Activated CD8-positive, alpha-beta memory T cell treated with anti-CD3 and anti-CD28 coated beads, Interleukin-2, amount 50 U/mL, for 4 hours (primary cell): Measurements from ENCODE around the gene LRRC3C.
"Not testable (repeated sequence)": the region's sequence is repeated elsewhere in the genome, so short reads cannot be mapped to it uniquely, and the experiment has no call there.

Experiments
- DNase-seq: peaks from one replicate; pipeline ENCODE4 v3.0.0-alpha.2; 2020

The LRRC3C gene

DNA sequence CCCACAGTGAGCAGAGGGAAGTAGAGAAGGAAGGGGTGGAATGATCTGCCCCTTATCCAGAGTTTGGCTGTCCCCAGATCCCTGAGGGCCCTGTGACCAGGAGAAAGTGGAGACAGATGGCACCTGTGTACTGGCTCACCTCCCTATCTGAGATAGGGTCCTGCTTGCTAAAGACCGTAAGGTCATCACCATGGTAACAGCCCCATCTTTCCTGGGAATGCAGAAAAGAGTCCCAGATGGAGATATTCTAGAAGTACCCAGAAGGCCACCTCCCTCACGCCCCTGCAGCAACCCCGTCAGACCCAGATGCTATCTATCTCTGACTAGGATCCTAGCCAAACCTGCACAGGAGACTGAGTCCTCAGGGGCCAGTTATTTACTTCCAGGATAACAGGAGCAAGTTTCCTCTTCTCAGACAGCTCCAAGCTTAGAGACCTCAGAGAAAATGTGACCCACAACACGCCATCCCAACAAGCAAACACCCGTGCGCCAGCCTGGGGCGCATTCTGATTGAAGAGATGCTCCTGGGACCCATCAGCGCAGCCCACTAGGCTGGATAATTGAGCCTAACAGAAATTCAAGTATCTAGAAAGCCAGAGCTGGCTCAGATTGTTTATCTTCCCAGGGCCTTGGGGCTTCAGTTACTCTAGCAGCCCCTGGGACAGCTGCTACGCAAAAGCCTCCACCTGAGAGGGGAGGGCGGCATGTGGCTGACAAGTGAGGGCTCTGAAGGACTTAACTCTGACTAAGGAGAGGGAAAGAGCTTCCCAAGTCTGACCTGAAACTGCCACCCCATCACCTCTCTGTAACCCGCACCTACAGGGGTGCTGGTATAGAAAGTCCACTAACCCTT is 2.0 kb upstream of the LRRC3C start:
- DNase-seq: no peak

DNA sequence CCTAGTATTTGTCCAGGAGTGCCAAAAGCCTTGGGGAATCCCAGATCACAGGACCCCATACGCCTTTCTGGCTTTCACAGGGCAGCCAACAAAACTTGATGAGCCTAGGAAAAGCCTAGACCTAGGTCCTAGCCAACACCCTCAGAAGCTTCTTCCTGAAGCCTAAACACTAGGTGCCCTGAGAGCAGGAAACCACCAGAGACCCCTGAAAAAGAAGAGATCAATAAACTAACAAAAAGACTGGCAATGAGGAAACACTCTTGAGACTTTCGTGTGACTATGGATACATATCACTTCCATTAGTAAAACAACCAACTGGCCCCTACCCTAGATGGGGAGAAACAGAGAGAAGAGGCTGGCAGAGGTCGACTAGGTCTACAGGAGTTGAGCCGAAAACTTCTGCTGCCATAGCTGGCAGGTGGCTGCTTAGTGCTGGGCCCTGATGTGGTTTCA is 1.4 kb upstream of the LRRC3C start:
- DNase-seq: no peak

DNA sequence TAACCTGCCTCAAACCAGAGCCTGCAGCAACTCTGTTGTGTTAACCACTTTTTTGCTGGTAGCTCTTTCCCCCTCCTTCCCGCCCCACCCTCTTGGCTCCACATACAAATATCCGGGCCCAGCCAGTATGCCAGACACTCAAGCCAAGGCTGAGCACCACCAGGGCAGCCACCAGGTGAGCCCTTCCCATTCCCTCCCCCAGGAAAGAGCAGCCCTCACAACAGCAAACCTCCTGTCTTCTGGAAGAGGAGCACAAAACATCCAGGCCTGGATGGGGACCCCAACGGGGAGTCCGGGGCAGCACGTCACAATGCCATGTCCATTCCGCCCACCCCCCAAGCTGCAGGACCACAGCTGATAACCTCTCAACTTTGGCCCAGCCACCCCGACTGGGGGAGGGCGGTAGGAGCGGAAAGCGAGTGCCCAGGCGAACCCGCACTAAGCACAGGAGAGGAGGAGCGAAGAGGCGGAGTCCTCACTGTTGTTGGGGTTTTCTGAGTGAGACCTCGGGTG is 888 bp upstream of the LRRC3C start:
- peak; percentile 49 for DNase-seq

DNA sequence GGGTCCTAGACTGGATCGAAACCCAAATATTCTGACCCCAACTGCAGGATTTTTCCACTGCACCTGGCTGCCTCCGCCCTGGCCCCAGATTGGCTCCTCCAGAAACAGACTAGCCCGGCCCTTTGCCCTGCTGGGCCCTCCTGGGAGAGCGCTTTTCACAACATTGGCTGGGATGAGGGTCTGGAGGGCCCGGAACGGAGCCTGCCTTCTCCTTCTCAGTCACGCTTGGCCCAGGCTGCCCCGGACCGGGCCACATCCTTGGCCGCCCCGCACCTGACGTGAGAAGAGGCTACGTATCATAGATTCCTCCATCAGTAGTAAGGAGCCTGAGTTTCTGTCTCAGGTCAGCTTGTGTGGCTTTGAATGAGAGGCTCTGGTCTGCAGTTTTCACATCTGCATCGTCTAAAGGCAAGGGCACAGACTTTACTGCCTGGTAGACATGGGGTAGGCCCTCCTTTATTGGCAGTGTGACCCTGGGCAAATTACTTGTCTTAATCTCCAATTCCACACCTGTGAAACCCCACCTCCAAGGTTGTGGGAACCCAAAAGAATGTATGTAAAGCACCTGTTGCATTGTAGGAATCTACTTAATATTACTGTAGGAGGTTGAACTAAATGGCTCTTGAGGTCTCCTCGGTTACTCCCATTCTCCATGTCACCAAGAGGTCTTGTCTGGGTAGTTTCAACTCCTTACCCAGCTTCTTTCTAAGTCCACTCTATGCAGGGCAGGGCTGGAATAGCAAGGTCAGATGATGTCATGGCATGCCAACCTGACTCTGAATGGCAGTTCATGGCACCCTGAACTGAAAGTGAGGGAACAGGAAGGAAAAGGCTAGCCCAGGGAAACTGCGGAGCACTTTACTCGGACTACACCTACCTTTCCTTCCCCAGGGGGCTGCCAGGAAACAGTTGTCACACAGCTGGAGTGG is 661 bp downstream of the LRRC3C start:
- DNase-seq: no peak

DNA sequence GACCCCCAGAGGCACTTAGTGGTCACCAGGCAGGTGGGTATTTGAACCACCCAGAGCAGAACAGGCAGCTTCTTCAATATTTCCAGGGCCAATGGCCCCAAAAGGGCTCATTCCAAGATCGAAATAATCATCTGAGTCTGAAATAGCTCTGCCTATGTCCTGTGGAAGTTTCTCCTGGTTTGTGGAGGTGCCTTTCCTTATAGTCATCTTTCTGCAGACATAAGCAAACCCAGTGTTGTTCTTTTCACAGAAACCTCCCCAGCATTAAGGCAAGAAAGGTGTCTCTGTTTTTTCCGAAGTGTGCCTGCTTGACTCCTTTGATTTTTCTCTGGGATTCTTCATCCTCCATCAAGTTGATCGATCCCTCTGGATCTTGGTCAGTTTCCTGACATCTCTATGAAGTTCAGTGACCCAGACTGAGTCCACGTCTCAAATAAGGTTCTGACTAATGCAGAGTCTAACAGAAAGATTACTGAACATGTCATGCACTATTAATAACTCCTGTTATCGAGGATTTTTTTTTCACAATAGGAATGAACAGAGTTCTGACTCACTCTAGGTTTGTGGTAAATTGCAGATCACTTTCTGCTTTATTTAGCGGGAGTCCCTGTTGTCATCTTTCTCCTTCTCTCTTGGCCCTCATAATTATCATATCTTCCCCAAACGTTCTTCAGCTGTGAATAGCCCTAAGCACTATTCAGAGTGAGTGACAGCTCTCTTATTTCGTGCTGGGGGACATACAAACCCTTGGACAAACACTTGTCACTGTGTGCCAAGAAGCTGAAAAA is 1.5 kb downstream of the LRRC3C start:
- DNase-seq: no peak

DNA sequence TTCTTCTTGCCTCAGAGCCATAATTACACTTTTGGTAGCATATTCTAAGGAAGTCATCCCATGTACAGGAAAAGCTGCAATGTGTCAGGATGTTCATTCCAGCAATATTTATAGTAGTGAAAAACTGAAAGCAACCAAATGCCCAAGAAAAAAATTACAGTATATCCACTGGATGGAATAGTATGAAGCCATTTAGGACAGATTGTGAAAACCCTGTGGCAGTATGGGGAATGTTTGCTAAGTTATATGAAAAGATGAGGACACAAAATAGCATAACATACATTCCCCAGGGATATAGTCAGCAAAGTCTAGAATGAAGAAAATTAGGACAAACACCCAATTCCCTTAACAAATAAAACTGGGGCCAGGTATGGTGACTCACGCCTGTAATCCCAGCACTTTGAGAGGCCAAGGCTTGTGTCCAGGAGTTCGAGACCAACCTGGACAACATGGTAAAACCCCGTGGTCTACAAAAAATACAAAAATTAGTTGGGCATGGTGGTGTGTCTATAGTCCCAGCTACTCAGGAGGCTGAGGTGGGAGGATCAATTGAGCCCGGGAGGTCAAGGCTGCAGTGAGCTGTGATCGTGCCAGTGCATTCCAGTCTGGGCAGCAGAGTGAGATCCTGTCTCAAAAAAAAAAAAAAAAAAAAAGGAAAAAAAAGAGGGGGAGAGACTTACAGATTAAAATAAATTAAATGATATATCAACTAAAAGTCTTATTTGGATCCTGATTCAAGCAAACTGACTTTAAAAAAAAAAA is 2.3 kb downstream of the LRRC3C start:
- DNase-seq: no peak

DNA sequence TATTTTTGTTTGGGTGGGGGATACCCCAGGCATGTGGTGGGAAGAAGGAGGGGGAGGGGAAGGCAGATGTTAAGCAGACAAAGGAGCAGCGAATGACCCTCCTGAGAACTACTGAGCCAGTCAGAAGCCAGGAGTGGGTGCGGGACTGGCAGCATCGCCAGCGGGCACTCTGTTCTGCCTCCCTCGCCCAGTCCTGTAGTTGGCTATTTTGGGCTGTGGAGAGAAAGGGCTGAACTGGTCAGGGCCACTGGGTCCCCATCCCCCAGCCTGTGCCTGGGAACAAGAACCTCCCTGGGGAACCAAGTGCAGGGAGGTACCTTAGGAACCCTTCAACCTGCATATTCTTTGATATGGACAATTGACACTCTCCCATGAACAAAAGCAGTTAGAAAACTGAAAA is 6.4 kb downstream of the LRRC3C start:
- DNase-seq: no peak

DNA sequence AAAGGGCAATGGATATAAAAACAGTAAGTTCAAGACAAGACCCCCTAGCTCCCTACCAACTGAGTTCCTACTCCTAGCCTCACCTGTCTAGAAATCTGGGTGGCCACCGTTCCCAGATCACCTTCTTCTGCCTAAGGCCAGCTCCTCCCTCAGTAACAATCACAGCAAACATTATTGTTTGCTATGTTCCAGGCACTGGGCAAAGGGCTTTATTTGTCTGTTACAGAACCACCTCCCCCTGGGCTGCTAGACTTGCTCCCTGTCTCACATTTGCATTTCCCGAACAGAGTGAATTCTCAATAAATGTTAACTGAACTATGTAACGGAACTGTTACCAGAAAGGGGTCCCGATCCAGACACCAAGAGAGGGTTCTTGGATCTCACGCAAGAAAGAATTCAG is 6.8 kb downstream of the LRRC3C start:
- no peak for DNase-seq

DNA sequence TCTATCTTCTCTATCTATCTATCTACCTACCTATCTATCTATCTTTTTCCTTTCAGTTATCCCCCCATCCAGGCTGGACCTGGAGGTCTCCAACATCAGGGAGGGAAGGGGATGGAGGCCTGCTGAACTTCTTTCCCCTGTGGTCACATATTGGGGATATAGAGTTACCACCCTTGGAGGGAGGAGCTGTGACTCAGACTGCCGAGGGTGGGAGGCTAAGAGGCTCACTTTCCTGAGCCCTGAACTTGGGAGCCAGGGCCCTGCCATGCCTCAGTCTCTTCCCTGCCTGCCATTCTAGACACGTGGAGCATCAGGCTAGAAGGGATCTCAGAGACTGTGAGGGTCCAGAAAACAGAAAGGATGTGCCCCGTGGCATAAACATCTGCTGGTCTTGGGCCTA is 8.4 kb downstream of the LRRC3C start:
- no peak for DNase-seq

DNA sequence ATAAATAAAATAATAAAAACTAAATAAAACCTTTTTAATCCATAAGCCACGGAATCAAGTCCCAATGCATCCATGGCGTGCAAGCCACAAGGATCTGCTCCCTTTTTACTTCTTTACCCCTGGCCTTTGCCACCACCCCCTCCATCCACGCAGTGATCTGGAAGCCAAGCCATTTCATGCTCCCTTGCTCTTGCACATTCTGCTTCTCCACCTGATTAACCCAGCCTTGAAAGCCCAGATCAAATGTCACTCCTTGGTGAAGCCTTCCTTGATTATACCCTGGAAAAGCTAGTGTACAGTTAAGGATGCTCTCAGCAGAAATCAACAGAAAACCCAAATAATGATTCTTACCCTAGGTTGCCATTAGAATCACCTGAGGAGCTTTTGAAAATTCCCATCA is 9.9 kb downstream of the LRRC3C start:
- DNase-seq: no peak

DNA sequence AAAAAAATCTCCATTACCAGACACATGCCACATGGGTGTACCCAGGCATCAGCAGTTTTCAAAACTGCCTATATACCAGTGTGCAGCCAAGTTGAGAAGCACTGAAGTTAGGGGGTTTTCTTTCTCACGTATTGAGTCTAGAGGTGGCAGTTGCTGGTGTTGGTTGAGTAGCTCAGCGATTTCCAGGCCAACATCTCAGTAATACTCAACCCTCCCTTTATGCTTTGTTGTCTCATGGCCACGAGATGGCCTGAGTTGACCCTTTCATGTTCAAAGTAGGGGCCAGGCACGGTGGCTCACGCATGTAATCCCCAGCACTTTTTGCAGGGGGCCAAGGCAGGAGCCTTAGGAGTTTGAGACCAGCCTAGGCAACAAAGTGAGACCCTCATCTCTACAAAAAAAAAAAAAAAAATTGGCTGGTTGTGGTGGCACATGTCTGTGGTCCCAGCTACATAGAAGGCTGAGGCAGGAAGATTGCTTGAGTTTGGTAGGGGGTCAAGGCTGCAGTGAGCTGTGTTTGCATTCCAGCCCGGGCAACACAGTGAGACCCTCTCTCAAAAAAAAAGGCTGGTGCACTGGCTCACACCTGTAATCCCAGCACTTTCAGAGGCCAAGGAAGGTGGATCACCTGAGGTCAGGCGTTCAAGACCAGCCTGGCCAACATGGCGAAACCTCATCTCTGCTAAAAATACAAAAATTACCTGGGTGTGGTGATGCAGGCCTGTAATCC is 10.8 kb downstream of the LRRC3C start:
- no peak for DNase-seq

DNA sequence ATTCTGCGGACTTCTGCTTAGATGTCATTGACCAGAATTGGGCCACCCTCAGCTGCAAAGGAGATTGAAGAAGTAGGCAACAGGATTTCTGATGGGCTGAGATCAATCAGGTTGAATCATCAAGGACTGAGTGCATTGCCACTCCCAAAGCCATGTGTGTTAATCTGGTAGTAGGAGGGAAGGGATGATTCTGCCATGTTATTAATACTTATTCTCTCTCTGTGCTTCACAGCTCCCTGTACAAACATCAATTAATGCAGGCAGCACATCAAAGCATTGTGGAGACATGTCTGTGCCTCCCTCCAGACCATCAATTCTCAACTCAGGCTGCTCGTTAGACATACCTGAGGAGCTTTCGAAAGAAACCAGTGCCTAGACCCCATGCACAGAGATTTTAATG is 11.6 kb downstream of the LRRC3C start:
- DNase-seq: no peak

DNA sequence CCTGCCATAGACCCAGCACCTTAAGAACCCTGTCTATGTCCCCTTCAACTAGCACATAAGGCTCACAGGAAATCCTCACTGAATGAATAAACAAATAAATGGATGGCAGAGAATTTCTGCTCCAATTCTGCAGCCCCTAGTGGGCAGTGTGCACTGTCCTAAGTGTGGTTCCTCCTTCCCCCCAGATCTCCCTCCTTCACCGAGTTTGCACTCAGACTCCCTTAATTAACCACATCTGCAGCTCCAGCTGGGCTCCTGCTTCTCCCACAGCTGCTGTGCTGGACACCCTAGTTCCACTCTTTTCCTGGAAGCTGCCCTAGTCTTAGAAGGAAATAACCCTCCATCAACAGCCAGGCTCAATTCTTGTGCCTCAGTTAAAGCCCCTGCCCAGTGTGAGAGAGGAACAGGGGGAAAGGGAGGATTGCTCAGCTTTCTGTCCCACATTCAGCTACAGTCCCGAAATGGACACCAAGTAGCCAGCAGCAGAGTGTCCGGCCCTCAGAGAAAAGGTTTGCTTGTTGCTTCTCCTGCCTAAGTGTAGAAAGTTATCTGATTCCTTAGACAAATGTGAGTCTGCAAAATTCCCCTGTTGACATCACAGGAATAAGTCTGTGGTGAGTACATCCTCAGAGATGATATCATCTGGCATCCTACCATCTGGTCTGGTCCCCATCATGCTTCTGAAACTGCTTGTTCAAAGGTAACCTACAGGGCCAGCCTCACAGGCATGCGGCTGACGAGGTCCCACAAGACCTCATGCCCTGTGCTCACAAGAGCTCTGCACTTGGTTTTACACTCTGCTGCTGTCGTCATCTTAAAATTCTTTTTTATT is 12.3 kb downstream of the LRRC3C start:
- DNase-seq: no peak

DNA sequence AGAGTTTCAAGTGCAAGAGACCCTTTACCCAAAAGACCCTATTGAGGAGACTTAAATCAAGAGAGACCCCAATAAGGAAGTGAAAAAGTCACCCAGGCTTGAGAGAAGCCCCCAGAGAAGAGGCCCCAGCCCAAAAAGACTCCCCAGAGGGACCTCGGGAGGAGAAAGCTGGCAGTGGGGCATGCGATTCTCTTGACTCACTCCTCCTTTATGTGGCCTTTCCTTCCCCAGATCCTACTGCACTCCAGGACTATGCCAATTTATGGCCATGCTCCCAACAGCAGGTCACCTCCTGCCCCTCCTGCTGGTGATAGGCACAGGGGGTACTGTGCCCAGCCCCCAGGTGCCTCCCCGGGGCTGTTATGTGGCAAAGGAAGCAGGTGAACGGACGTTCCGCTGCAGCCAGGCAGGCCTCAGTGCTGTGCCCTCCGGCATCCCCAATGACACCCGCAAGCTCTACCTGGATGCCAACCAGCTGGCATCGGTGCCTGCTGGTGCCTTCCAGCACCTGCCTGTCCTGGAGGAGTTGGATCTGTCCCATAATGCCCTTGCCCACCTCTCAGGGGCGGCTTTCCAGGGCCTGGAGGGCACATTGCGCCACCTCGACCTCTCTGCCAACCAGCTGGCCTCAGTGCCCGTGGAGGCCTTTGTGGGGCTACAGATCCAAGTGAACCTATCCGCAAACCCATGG is 16.3 kb downstream of the LRRC3C start:
- DNase-seq: no peak

DNA sequence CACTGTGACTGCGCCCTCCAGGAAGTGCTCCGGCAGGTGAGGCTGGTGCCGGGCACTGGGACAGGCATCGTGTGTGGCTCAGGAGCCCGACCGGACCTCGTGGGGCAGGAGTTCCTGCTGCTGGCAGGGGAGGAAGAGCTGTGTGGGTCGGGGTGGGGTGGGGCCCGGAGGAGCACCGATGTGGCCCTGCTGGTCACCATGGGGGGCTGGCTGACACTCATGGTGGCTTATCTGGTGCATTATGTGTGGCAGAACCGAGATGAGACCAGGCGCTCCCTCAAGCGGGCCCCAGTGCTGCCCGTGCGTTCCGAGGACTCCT is 16.8 kb downstream of the LRRC3C start:
- DNase-seq: no peak

DNA sequence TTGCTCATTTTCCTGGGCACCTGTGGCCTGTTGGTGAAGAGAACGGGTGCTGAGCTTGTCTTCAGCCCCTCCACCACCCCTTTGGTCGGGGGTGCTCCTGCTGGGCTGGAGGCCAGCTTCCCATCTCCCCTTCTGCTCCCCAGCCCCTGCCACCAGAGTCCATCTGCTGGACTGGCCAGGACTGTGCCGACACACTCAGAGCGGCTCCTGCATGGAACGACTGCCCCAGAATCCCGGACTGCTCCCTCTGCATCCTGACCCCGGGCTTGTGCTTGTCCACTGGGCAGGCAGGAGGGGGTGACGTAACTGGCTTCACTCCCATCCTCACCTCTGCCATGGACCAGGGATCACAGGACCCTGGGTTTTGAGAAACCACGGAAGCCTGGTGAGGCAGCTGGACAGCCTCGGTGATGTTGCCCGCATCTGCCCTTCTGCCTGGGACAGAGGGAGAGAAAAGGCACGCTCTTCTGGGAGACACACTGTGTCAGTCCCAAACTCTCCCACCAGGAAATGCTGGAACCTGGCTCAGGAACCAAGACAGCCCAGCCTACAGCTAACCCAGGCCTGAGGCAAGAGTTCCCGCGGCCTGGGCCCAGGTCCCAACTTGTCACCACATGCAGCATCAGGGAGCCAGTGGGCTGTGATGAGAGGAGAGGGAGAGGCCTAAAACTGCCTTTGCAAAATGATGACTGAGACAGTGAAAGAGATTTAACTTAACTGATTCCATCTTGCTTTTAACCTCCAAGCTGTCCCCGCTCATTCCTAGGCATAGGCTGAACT is 19.2 kb downstream of the LRRC3C start:
- DNase-seq: no peak

DNA sequence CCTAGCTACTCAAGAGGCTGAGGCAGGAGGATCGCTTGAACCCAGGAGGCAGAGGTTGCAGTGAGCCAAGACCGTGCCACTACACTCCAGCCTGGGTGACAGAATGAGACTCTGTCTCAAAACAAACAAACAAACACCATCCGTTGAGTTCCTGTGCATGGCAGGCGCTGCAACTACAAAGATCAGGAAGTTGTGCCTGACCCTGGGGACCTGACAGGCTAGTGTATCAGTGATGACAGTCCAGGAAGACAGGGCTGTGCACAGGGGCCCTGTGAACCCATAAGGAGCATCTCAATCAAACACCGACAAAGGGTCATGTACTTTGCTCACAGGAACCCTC is 20.9 kb downstream of the LRRC3C start:
- DNase-seq: not testable (repeated sequence)

DNA sequence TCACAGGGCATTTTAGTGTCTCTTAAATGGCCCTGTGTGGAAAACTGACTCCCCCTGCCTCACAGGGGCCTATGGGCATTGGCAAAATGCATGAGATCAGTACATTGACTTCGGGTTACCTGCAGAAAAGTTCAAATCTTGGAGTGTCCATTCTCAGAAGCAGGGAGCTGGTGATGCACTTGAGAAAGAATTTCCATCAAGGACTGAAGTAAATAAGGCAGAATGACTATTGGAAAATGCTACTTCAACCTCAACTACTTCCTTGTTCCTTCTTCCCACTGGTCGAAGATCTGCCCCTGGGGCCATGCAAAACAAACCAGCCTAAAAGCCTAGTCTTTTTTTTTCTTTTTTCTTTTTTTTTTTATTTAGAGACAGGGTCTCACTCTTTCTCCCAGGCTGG is 21.5 kb downstream of the LRRC3C start:
- DNase-seq: no peak

DNA sequence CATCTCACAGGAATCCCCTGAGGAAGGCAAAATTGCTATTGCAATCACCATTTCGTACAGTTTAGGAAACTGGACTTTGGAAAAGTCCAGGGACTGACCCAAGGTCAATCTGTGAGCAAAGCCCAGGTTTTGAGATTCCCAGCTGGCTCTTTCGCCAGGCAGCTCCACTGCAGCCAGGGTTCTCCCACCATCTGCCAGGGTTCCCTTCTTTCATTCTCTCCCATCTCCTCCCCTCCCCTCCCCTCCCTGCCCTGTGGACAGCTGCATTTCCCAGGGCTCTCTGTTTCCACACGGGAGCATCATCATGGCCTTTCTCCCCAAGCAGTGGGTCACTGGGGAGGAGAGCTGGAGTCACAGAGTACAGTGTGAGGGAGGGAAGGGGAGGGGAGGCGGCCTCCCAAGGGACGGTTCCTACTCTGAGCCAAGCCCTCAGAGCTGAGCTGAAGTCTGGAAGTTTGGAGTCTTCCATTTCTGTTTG is 23.4 kb downstream of the LRRC3C start:
- DNase-seq: no peak
